Measurements from ENCODE around the gene B3GNT5.

Gene B3GNT5

DNA sequence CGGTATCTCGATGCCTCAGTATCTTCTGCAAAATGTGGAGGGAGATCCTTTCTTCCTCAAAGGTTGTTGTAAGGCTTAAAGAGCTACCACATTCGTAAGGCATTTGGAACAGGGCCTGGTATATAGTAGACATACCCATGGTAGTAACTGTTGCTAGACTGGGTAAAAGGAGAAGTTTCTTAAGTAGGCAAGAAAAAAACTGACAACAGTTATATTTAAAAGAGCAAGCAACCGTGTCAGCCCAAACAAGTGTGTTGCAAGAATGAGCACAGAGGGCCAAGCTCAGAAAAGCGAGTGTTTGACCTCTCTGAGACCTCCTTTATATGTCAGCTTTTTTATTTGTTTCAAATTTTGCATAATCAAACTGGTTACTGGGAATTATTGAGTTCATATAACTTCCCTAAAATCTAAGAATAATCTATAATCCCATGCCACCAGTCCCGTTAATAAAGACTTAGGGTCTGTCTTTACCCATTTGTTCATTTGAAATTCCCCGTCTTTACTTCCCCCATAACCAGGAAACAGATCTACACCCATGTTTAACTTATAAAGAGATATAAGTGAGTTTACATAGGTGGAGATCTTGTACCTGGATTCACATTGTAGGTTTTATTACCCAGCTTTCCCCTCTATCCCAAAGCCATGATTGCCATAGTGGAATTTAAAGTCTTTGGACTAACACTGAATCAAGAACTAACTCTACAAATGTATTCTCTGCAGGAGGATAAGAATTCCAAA lies 7.3 kb downstream of the B3GNT5 start:
- TF ChIP-seq FOXP2 (optimal IDR thresholded peaks at IDR 0.05; ENCODE audit: borderline replicate concordance, extremely low read depth, extremely low read length, insufficient read depth), result no peak
- TF ChIP-seq SIN3A (IDR thresholded peaks at IDR 0.05; ENCODE audit: borderline replicate concordance, insufficient read depth, low read length), result no peak
- TF ChIP-seq, protein P1, sequence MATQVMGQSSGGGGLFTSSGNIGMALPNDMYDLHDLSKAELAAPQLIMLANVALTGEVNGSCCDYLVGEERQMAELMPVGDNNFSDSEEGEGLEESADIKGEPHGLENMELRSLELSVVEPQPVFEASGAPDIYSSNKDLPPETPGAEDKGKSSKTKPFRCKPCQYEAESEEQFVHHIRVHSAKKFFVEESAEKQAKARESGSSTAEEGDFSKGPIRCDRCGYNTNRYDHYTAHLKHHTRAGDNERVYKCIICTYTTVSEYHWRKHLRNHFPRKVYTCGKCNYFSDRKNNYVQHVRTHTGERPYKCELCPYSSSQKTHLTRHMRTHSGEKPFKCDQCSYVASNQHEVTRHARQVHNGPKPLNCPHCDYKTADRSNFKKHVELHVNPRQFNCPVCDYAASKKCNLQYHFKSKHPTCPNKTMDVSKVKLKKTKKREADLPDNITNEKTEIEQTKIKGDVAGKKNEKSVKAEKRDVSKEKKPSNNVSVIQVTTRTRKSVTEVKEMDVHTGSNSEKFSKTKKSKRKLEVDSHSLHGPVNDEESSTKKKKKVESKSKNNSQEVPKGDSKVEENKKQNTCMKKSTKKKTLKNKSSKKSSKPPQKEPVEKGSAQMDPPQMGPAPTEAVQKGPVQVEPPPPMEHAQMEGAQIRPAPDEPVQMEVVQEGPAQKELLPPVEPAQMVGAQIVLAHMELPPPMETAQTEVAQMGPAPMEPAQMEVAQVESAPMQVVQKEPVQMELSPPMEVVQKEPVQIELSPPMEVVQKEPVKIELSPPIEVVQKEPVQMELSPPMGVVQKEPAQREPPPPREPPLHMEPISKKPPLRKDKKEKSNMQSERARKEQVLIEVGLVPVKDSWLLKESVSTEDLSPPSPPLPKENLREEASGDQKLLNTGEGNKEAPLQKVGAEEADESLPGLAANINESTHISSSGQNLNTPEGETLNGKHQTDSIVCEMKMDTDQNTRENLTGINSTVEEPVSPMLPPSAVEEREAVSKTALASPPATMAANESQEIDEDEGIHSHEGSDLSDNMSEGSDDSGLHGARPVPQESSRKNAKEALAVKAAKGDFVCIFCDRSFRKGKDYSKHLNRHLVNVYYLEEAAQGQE (IDR thresholded peaks at IDR 0.05; ENCODE audit: insufficient read depth in 1 of 2, low read depth in 2 of 2, low read length in 2 of 2), result no peak
- no peak for TF ChIP-seq TAF1 (IDR thresholded peaks at IDR 0.05; ENCODE audit: borderline replicate concordance, insufficient read depth, low read length)
- no peak for TF ChIP-seq POLR2AphosphoS5 (IDR thresholded peaks at IDR 0.05; ENCODE audit: low read depth, low read length)

DNA sequence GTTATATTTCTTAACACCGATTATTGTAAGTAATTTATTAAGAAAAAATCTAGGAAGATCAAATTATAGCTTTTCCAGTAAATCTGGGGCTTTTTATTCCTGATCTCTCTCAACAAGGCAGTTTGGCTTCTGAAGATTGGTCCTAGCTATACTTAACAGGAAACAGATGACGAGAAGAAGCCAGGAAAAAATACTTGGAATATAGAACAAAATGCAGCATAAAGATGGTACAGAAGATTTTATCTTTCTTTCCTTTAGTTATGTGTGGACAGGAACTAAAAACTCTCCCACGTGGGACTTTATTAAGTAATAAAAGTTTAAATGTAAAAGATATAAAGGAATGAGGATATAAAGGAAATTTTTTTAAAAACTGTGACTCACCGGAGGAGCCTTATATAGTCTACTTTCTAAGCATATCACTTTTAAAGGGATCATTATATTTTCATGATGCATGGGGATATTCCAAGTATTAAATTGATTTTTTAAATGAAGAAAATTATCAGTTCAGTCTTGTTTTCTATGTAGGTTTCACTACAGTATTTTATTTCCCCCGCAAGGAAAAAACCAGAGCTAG lies 8.2 kb downstream of the B3GNT5 start:
- TF ChIP-seq, protein P1 (IDR thresholded peaks at IDR 0.05; ENCODE audit: insufficient read depth in 1 of 2, low read depth in 2 of 2, low read length in 2 of 2), result no peak
- TF ChIP-seq POLR2AphosphoS5 (IDR thresholded peaks at IDR 0.05; ENCODE audit: low read depth, low read length) (no peak), TAF1 (IDR thresholded peaks at IDR 0.05; ENCODE audit: borderline replicate concordance, insufficient read depth, low read length) (no peak), SIN3A (IDR thresholded peaks at IDR 0.05; ENCODE audit: borderline replicate concordance, insufficient read depth, low read length) (no peak), FOXP2 (optimal IDR thresholded peaks at IDR 0.05; ENCODE audit: borderline replicate concordance, extremely low read depth, extremely low read length, insufficient read depth) (no peak)

DNA sequence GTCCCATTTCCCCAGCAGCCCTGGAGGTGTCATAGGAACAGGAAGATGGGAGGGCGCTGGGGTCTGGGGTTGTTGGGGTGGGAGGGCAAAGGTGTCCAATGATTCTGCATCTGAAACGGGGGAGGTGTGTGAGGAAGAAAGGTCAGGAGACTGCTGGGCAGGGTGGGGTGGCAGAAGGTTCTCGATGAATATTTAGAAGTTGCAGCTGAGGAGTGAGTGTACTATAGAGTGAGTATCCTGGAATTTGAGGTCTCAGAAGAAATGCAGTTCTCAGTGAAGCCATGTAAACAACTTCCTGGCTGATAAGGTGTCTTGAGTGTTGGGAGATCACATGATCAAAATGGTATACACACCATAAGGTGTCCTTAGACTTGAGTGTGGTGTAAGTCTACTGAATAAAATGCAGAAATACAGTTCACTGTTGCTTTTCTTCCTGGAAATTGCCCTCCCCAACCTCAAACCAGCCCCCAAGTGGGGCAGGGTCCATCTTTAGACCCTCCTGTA lies 9.9 kb downstream of the B3GNT5 start:
- TF ChIP-seq SIN3A (IDR thresholded peaks at IDR 0.05; ENCODE audit: borderline replicate concordance, insufficient read depth, low read length) (no peak), POLR2AphosphoS5 (IDR thresholded peaks at IDR 0.05; ENCODE audit: low read depth, low read length) (no peak), FOXP2 (optimal IDR thresholded peaks at IDR 0.05; ENCODE audit: borderline replicate concordance, extremely low read depth, extremely low read length, insufficient read depth) (no peak), TAF1 (IDR thresholded peaks at IDR 0.05; ENCODE audit: borderline replicate concordance, insufficient read depth, low read length) (no peak)
- TF ChIP-seq, protein P1 (IDR thresholded peaks at IDR 0.05; ENCODE audit: insufficient read depth in 1 of 2, low read depth in 2 of 2, low read length in 2 of 2), result no peak

DNA sequence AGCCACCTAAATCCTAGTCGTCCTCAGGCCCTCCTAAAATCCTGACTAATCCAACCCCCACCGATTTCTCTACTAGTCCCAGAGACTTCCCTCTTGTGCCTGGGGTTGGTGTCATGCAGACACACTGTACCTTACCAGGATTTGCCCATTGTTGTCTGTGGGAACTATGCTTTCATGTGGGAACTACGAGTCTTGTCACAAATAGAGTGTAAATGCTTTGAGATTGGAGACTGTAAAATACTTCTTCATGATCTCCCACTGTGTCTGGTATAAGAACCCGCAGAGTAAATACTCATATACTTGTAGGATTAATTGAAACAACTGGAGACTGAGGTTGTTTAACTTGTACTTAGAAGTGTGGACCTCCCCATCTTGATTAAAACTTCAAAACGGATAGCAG lies 11.2 kb downstream of the B3GNT5 start:
- TF ChIP-seq POLR2AphosphoS5 (IDR thresholded peaks at IDR 0.05; ENCODE audit: low read depth, low read length), result no peak
- no peak for TF ChIP-seq FOXP2 (optimal IDR thresholded peaks at IDR 0.05; ENCODE audit: borderline replicate concordance, extremely low read depth, extremely low read length, insufficient read depth)
- TF ChIP-seq, protein P1 (IDR thresholded peaks at IDR 0.05; ENCODE audit: insufficient read depth in 1 of 2, low read depth in 2 of 2, low read length in 2 of 2), result no peak
- TF ChIP-seq TAF1 (IDR thresholded peaks at IDR 0.05; ENCODE audit: borderline replicate concordance, insufficient read depth, low read length), result no peak
